ENCODE results near the gene CCDC88C. TPM values are rescaled to one million over a fixed set of nuclear protein-coding genes. Genes with fewer than 3 reads are reported as not detected.
A peak's percentile ranks its signal among the peaks of the same experiment; 100 is the strongest.

The CCDC88C gene
- total and polyA plus RNA-seq, 8 donors, result 26.2 to 41.8 (median 31.6) TPM

DNA sequence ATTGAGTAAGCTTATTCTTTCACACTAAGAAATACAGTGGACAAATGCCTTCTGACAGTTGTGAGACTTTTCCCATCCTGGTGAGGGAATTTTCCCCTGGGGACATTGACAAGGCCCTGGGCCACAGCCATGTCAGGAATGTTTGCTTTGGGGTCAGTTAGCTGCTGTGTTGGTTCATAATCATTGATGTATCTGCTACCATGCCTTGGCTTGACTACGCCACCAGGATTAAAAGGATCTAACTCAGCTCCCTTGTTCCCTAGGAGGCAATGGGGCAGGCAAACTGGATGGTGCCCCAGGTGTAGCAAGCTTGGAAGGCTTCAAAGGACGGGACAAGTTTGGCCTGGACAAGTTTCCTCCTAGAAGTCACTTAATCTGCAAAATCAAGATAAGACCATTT lies 3.1 kb upstream of the CCDC88C start:
- ATAC-seq (no peak), DNase-seq (no peak)
- Histone ChIP-seq H3K4me1 (peaks cover 6 to 35% of the 10 kb centered on the region in 2 donors), H3K4me3 (no peak overlapping the region), H3K36me3 (no peaks in the 10 kb centered on the region), H3K9me3 (no peaks in the 10 kb centered on the region), H3K27me3 (peaks cover 0 to 6% of the 10 kb centered on the region in 2 donors), H3K27ac (no peak overlapping the region)
- intact Hi-C loops (cut with DNase I), result no loop called here
- TF ChIP-seq CTCF (IDR thresholded peaks at IDR 0.05), result no peak

GRCh38 chr14:91419451-91419850 lies 1.8 kb upstream of the CCDC88C start:
- intact Hi-C loops (cut with DNase I), result loop anchor here (5.0 to 10.0 kb wide), 2 partner anchors 95 to 97 kb away; no protein-coding TSS in a partner anchor
- peaks cover 0 to 6% of the 10 kb centered on the region in 2 donors for H3K27me3 ChIP-seq
- H3K36me3 ChIP-seq, result no peaks in the 10 kb centered on the region
- TF ChIP-seq CTCF (IDR thresholded peaks at IDR 0.05), result no peak
- DNase-seq (no peak), ATAC-seq (no peak)
- H3K27ac ChIP-seq, result no peak overlapping the region
- peaks cover 9 to 47% of the 10 kb centered on the region in 2 donors for H3K4me1 ChIP-seq
- no peak overlapping the region for H3K4me3 ChIP-seq
- no peaks in the 10 kb centered on the region for H3K9me3 ChIP-seq

DNA sequence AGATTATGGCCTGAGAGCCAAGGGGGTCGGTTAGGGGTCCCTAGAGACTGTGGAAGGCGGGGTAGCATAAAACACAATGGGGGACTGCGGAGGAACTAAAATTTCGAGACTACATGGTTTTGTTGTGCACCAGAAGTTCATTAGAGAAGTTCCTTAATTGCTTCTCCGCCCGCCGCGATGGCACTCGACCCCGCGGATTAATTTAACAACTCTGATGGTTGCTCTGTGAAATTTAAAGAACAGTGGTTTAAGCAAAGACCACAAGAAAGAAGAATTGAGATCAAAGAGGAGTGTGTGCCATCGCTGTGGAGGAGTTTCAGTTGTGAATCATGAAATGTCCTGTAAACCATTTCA lies 1.4 kb upstream of the CCDC88C start:
- ATAC-seq, result no peak
- Histone ChIP-seq H3K9me3 (no peaks in the 10 kb centered on the region), H3K27me3 (peaks cover 0 to 6% of the 10 kb centered on the region in 2 donors), H3K4me3 (peak overlapping the region in 1 of 2 donors; percentile 91), H3K27ac (peak overlapping the region in 1 of 2 donors; percentile 85), H3K36me3 (no peaks in the 10 kb centered on the region), H3K4me1 (peaks cover 9 to 52% of the 10 kb centered on the region in 2 donors)
- no peak for TF ChIP-seq CTCF (IDR thresholded peaks at IDR 0.05)
- intact Hi-C loops (cut with DNase I), result loop anchor here (5.0 to 10.0 kb wide), 2 partner anchors 94 to 97 kb away; no protein-coding TSS in a partner anchor
- no peak for DNase-seq

- no peaks in the 10 kb centered on the region for H3K36me3 ChIP-seq
- H3K27ac ChIP-seq, result peak overlapping the region in 1 of 2 donors; percentile 85
- H3K4me1 ChIP-seq, result peaks cover 9 to 57% of the 10 kb centered on the region in 2 donors
- peak; percentile 81 for ATAC-seq
- peaks cover 0 to 6% of the 10 kb centered on the region in 2 donors for H3K27me3 ChIP-seq
- peak; percentile 96 to 98 for TF ChIP-seq CTCF (IDR thresholded peaks at IDR 0.05)
- peak; percentile 52 to 94 (median 68) for DNase-seq
- intact Hi-C loops (cut with DNase I), result loop anchor here (5.0 to 10.0 kb wide), 2 partner anchors 94 to 96 kb away; no protein-coding TSS in a partner anchor
- no peaks in the 10 kb centered on the region for H3K9me3 ChIP-seq
- peak overlapping the region; percentile 29 to 91 for H3K4me3 ChIP-seq
These were observed 895 bp upstream of the CCDC88C start for GRCh38 chr14:91418387-91419043.

- ATAC-seq (peak; percentile 55), DNase-seq (no peak)
- peak overlapping the region in 1 of 2 donors; percentile 85 for H3K27ac ChIP-seq
- intact Hi-C loops (cut with DNase I), result loop anchor here (5.0 to 10.0 kb wide), 2 partner anchors 93 to 96 kb away; no protein-coding TSS in a partner anchor
- H3K27me3 ChIP-seq, result peaks cover 0 to 6% of the 10 kb centered on the region in 2 donors
- TF ChIP-seq CTCF (IDR thresholded peaks at IDR 0.05), result no peak
- H3K9me3 ChIP-seq, result no peaks in the 10 kb centered on the region
- no peaks in the 10 kb centered on the region for H3K36me3 ChIP-seq
- H3K4me1 ChIP-seq, result peaks cover 9 to 60% of the 10 kb centered on the region in 2 donors
- peak overlapping the region; percentile 29 to 91 for H3K4me3 ChIP-seq
These were observed 365 bp upstream of the CCDC88C start for GRCh38 chr14:91417983-91418386.

All from left lung (tissue), 10 donors.